Retinal pigment epithelial cell (primary cell): ENCODE results near the gene TEC.
"Not testable (repeated sequence)": the region's sequence is repeated elsewhere in the genome, so short reads cannot be mapped to it uniquely, and the experiment has no call there.

Source experiments
- DNase-seq: peaks from one replicate; pipeline ENCODE4 v3.0.0-alpha.2; 2010; ENCODE audit warnings: low read depth
- H3K4me3 ChIP-seq: 2 replicates; pipeline ENCODE4 v1.5.1; 2011; ENCODE audit warnings: mild to moderate bottlenecking, low read length, control low read depth, moderate library complexity
- CTCF ChIP-seq: conservative IDR thresholded peaks from 2 replicates; pipeline ENCODE4 v1.5.1; 2011; ENCODE audit warnings: low read depth, low read length, control low read depth, inconsistent platforms

The TEC gene

GRCh38 chr4:48191758-48192157 is 77.9 kb downstream of the TEC start:
- TF ChIP-seq CTCF = no peak
- no peak overlapping the region for H3K4me3 ChIP-seq
- DNase-seq = no peak

GRCh38 chr4:48190839-48191238 is 78.8 kb downstream of the TEC start:
- DNase-seq = no peak
- no peak for TF ChIP-seq CTCF
- no peak overlapping the region for H3K4me3 ChIP-seq

- no peak for DNase-seq
- no peak for TF ChIP-seq CTCF
- H3K4me3 ChIP-seq = no peak overlapping the region
These were observed 79.9 kb downstream of the TEC start for GRCh38 chr4:48189731-48190130.

- H3K4me3 ChIP-seq = no peak overlapping the region
- no peak for TF ChIP-seq CTCF
- no peak for DNase-seq
These were observed 81.2 kb downstream of the TEC start for GRCh38 chr4:48188390-48188789.

- no peak overlapping the region for H3K4me3 ChIP-seq
- no peak for DNase-seq
- TF ChIP-seq CTCF = no peak
These were observed 81.8 kb downstream of the TEC start for GRCh38 chr4:48187813-48188212.

GRCh38 chr4:48187066-48187465 is 82.6 kb downstream of the TEC start:
- DNase-seq, H3K4me3 ChIP-seq: not testable (repeated sequence)

- not testable (repeated sequence) for DNase-seq, H3K4me3 ChIP-seq
These were observed 83.2 kb downstream of the TEC start for GRCh38 chr4:48186394-48186793.

GRCh38 chr4:48184882-48185281 is 84.8 kb downstream of the TEC start:
- no peak for DNase-seq
- TF ChIP-seq CTCF = no peak
- no peak overlapping the region for H3K4me3 ChIP-seq
